Transverse colon (tissue), 4 donors: ENCODE measurements around the gene GZMM.

Experiments used
- CTCF ChIP-seq, 5 experiments: fragments of 200-600 bp in 3 of 5; fragments of 450-650 bp in 2 of 5; sonication (generic) in 3 of 5; IDR thresholded peaks; 1 replicate in 2 of 5; 2 replicates in 3 of 5; pipeline ENCODE4 v1.5.1; 2016 to 2017; ENCODE audit warnings: antibody characterized with exemption in 5 of 5, inconsistent platforms in 3 of 5, mild to moderate bottlenecking in 2 of 5, moderate library complexity in 1 of 5
- EP300 ChIP-seq: sonication (generic); formaldehyde crosslinking; IDR thresholded peaks from one replicate; pipeline ENCODE4 v1.6.1; 2017; ENCODE audit warnings: antibody characterized with exemption, low read depth
- POLR2A ChIP-seq: fragments of 450-650 bp; IDR thresholded peaks from one replicate; pipeline ENCODE4 v1.6.1; 2016; ENCODE audit warnings: antibody characterized with exemption, mild to moderate bottlenecking, moderate library complexity
- POLR2AphosphoS5 ChIP-seq, 3 donors: sonication (generic); formaldehyde crosslinking; IDR thresholded peaks; one replicate each; pipeline ENCODE4 v1.6.1; 2016; ENCODE audit warnings: antibody characterized with exemption in 3 of 3

- TF ChIP-seq CTCF (IDR thresholded peaks at IDR 0.05), result no peak
- TF ChIP-seq EP300, result no peak
- TF ChIP-seq POLR2AphosphoS5 (IDR thresholded peaks at IDR 0.05), result no peak
- TF ChIP-seq POLR2A, result no peak
These were observed 45.4 kb upstream of the GZMM start for GRCh38 chr19:498511-498891.
